HG02623 (cell line): ENCODE results near the gene ADGRG3.

ENCODE experiments used
- ATAC-seq: cut with Tn5 transposase; IDR thresholded peaks from one replicate; pipeline ENCODE4 v1.9.1; 2021; ENCODE audit warnings: moderate library complexity; ENCODE audit not compliant: unreplicated experiment

Gene ADGRG3

DNA sequence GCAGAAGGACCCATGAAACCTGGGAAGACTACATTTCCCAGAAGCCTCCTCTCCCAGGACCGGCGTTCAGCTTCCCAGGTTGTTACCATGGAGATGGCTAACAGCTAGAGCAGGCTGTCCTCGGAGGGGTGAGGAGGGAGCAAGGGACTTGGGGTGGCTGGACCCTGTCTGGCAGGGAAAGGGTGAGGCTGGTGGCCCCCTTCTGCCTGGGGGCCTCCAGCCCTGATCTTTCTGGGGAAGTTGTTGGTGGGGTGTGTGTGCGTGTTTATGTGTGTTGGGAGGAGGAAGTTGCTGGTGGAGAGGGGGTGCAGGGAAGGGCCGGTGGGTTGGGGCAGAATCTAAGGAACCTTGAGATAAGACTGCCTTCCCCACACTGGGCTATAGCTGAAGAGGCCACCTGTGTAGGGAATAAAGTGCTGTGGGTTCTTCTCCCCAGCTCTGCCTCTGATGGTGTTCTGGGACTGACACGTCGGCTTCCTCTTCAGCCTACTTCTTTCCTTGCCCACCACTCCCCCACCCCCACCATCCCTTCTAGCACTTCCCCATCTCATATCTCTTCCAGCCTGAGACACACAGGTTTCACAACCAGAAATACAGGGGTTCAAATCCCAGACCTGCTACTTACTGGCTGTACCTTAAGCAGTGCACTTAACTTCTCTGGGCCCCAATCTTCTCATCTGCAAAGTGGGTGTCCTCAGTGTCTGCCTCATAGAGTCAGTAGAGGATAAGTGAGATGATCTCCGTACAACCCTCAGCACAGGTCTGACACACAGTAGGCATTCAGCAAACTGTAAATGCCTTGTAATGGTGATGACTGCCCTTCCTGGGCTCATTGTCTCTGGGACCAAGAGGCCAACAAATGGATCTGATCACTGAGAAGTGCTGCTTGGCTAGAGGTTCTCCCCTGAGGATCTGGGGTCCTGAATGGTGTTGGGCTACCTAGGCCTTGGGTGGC lies 26.9 kb downstream of the ADGRG3 start, which contains the start of gene DRC7:
DRC7 (plus strand) TSS at position 82 of the 955 bp plus-strand sequence. CDS start 3,144 bp downstream, outside the sequence.
- no peak for ATAC-seq

DNA sequence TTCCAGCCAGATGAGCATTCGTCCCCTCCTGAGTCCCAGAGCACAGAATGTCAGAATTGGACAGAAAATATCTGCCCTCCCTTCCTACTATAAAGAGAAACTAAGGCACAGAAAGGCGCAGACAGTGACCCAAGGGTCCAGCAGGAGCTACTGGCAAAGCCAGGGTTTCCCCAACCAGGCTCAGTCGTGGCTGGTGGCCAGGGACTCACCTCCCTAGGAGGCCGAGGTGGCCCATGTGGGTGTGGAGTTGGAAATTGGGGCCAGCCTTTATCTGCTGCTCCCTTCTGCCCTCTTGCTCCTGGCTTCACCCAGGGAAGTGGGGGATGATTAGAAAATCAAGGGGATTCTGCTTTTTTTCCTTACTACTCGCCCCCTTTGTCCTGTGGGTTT lies 27.6 kb downstream of the ADGRG3 start:
- ATAC-seq = no peak

DNA sequence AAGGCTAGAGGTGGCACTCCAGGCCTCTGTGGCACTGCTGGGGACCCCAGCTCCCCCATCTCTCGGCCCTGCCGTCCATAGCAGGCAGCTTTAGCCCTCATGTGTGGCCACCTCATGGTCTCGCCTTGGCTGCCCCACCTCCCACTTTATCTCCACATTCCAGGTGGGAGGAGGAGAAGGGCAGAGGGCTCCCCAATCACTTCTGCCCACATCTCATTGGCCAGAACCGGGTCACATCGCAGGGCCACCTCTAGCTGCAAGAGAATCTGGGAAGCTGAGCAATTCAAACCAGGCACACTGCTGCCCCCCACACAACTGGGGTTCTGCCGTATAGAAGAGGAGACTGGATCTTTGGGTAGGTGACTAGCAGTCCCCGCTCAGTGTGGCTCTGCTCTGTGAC lies 28.1 kb downstream of the ADGRG3 start:
- no peak for ATAC-seq

DNA sequence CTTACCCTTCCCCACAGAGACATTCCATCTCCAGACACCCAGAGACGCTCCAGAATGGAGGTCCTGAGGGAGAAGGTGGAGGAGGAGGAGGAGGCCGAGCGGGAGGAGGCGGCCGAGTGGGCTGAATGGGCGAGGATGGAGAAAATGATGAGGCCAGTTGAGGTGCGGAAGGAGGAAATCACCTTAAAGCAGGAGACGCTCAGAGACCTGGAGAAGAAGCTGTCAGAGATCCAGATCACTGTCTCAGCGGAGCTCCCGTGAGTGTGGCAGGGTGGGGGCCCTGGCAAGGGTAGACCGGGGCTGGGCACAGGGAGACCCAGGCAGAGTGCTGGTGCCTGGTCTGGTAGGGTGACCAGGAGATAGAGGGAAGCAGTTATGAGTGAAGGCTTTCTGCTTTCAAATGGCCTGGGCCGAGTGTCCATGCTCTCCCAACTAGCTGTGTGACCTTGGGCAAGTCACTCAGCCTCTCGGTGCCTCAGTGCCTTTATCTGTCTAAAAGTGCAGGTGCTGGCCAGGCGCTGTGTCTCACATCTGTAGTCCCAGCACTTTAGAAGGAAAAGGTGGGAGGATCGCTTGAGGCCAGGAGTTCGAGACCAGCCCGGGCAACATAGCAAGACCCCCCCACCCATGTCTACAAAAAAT lies 29.9 kb downstream of the ADGRG3 start:
- no peak for ATAC-seq

DNA sequence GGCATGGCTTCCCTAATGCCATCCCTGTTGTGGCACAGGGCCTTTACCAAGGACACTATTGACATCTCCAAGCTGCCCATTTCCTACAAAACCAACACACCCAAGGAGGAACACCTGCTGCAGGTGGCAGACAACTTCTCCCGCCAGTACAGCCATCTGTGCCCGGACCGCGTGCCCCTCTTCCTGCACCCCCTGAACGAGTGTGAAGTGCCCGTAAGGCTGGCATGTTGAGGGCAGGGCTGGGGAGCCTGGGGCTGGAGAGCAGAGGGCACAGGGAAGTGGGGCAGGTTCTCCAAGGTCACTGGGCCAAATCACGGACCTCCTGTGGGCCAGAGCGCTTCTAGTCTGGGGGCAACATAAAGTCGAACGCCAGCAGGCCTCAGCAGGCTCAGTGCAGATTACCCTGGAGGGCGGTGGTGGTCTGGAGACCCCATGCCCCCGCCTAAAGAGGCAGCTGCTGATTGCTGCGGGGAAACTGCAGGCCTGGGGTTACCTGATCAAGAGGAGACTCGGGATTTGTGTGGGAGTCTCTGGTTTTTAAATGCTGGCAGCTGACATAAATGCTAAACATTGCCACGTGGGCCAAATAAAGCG lies 30.8 kb downstream of the ADGRG3 start:
- no peak for ATAC-seq

DNA sequence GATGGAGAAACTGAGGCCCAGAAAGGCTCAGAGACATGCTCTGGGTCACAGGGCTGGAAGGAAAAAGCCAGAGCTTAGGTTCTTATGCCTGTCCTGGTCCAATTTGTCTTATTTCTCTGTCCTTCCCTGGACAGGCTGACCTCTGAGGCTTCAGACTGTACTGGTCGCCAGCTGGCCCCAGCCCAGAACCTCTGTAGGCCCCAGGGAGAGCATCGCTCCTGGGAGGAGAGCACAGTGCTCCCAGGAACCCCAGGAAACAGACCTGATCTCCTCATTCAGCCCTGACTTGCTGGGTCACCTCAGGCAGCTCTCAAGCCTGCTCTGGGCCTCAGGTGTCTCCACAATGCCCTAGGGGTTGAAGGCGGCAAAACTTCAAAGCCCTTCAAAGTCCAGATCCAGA lies 31.4 kb downstream of the ADGRG3 start:
- ATAC-seq = no peak

DNA sequence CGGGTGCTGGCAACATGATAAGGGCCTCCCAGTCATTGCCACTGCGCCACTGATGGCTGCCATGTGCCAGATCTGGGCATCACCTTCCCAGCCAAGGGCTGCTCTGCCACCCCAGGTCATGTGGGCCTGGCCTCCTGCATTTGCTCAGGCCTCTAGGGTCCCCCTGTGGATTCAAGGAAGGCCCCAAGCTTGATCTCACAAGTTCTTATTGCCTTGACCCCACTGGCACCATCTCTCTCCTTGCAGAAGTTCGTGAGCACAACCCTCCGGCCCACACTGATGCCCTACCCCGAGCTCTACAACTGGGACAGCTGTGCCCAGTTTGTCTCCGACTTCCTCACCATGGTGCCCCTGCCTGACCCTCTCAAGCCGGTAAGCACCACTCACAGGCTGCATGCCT lies 31.8 kb downstream of the ADGRG3 start:
- ATAC-seq = no peak

DNA sequence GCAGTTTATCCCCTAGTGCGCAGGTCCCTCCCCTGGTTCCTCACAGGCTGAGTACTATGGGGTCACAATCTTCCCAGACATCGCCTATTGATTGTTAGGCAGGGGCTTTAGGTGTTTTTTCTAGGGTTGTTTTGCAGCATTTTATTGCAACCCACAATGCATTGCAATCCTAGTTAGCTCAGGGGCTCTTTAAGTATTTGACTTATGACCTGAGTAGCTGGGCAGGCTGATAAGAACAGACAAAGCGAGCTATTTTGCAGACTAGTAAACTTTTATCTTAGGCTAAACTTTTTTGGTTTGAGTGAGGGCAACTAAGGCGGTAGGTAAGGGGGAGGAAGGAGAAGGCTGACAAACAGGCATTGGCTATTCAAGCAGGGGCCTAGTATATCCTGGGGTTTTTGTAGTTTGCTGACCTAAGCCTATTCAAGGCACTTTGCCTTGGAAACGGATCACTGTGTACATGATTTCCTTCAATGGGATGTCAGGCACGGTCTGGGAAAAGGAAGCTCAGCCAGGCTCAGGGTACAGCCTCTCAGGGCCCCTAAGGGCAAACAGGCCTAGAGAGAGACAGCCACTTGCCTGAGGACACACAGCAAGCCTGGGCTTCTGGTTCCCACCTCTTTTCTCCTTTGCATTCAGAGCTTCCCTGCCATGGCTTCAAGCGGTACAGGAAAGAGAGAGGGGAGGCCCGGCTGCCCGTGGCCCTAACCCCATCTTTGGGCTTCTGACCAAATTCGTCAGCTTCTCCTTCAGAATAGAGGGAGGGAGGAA lies 32.9 kb downstream of the ADGRG3 start:
- no peak for ATAC-seq

DNA sequence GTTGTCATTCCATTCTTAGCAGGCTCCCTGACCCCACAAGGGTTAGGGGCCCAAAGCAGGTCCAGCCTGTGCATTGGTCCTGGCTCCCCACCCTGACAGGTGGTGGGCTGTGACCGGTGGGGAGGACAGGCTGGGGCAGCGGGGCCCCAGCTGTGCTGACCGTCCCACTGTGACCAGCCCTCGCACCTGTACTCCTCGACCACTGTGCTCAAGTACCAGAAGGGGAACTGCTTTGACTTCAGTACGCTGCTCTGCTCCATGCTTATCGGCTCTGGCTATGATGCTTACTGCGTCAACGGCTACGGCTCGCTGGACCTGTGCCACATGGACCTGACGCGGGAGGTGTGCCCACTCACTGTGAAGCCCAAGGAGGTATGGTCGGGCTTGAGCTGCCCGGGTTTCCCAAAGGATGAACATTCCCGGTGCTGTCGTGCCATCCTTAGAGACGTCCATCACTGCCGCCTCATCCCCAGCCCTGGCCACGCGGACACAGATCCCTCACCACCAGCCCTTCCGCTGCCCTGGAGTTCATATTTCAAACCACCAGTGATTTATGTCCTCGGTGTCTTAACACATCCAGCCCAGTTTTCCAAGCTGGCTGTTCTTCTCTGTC lies 33.8 kb downstream of the ADGRG3 start:
- ATAC-seq = no peak

DNA sequence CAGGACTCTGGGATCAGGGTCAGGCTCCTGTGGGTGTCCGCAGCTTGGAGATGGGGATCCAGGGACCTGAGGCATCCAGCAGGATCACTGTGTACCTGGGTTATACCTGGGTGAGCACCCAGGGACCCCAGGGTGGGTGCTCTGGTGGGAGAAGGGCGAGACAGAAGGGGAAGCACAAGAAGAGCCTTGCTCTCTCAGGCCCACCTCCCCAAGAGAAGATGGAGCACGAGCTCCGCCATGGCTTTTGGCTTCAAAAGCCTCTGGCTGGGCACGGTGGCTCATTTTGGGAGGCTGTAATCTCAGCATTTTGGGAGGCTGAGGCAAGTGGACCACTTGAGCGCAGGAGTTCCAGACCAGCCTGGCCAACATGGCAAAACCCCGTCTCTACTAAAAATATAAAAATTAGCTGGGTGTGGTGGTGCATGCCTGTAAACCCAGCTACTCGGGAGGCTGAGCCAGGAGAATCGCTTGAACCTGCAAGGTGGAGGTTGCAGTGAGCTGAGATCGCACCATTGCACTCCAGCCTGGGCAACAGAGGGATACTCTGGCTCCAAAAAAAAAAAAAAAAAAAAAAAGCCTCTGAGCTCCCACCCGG lies 35.4 kb downstream of the ADGRG3 start:
- ATAC-seq = no peak

DNA sequence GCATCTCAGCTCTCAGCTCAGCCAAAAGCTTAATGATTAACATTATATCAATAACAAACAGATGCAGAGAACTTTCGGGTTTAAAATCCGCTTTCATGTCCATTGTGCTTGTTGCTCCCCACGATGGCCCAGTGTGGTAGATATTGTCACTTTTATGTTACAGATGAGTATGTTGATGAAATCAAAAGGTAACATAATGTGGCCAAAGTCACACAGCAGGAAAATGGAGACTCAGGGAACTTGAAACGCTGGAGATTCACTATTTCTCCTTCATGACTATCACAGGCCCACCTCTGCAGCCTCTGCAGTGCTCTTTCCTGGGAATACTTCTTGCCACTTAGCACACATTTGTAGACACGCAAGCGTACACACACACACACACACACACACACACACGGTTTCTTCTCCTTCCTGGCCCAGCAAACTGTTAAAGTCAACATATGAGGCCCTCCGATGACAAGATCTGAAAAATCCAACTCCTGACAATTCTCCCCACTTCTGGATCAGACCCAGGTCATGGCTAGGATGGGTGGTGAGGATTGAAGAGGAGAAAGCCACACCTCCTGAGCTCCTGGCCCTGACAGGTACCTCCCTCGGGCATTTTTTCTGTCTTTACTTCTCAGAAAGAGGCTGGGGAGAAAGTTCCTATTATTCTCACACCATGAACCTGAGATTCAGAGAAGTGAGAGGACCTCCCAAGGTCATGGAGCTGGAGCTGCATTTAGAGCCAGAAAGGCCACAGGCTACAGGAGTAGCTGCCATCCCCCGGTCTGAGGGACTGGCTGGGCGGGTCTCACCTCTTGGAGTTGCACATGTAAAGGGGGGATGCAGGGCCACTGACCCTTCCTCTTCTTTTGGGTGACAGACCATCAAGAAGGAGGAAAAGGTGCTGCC lies 36.2 kb downstream of the ADGRG3 start:
- ATAC-seq = no peak

DNA sequence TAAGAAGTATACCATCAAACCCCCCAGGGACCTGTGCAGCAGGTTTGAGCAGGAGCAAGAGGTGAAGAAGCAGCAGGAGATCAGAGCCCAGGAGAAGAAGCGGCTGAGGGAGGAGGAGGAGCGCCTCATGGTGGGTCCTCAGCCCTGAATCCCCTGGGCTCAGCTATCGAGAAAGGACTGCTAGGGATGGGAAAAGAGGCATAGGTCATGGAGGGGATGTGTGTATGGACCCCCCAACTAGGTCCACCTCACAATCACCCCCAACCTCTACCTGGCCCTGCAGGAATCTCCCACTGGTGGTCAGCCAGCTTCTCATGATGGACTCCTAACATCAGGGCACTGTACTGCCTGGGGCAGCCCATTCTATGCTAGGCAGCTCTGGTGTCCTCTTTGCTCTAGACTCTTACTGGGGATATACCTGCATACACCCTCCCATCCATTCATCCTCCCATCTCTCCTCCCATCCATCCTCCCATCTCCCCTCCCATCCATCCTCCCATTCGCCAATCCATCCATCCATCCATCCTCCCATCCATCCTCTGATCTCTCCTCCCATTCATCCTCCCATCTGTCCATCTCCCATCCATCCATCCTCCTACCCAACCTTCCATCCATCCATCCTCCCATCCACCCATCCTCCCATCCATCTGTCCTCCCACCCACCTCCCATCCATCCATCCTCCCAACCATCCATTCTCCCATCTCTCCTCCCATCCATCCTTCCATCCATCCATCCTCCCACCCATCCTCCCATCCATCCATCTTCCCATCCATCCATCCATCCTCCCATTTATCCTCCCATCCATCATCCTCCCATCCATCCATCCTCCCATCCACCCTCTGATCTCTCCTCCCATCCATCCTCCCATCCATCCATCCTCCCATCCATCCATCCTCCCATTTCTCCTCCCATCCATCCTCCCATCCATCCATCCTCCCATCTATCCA lies 37.1 kb downstream of the ADGRG3 start:
- no peak for ATAC-seq

DNA sequence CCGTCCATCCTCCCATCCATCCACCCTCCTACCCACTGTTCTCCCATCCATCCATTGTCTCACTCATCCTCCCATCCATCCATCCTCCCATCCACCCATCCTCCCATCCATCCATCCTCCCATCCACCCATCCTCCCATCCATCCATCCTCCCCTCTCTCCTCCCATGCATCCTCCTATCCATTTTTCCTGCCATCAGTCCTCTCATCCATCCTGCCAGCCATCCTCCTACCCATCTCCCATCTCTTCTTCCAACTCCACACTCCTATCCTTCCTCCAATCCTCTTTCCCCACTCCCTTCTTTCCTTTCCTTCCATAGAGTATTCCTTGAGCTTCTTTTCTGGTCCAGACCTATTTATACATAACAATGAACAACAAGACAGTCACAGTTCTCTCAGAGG lies 38.6 kb downstream of the ADGRG3 start:
- no peak for ATAC-seq

DNA sequence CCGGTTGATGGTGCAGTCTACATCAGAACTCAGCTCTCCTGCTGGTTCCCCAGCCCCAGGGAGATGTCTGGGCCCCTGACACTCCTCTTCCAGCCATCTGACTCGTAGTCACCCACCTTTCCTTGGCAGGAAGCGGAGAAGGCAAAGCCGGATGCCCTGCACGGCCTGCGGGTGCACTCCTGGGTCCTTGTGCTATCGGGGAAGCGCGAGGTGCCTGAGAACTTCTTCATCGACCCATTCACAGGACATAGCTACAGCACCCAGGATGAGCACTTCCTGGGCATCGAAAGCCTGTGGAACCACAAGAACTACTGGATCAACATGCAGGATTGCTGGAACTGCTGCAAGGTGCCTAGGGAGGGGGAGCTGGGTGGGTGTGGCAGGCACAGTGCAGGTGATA lies 39.2 kb downstream of the ADGRG3 start:
- ATAC-seq = no peak

DNA sequence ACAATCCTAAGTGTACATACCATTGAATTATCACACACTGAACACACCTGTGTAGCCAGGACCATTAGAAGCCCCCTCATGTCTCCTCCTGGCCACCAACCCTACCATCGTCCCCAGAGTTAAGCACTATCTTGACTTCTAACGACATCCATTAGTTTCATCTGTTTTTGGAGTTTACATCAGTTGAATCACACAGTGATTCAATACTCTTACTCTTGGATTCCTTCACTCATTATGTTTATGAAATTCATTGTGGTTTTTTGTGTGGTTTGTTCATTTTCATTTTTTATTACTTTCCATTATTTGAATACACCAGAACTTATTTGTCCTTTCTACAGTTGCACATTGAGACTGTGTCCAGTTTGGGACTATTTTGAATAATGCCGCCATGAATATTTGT lies 40.1 kb downstream of the ADGRG3 start:
- ATAC-seq = no peak

DNA sequence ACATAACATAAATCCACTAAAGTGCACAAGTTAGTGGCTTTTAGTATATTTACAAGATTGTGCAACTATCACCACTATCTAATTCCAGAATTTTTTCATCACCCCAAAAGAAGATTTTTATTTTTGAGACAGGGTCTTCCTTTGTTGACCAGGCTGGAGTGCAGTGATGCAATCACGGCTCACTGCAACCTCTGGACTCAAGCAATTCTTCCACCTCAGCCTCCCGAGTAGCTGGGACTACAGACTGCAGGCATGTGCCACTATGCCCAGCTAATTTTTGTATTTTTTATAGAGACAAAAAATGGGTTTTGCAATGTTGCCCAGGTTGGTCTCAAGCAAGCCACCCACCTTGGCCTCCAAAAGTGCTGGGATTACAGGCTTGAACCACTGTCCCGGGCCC lies 41.6 kb downstream of the ADGRG3 start:
- no peak for ATAC-seq

DNA sequence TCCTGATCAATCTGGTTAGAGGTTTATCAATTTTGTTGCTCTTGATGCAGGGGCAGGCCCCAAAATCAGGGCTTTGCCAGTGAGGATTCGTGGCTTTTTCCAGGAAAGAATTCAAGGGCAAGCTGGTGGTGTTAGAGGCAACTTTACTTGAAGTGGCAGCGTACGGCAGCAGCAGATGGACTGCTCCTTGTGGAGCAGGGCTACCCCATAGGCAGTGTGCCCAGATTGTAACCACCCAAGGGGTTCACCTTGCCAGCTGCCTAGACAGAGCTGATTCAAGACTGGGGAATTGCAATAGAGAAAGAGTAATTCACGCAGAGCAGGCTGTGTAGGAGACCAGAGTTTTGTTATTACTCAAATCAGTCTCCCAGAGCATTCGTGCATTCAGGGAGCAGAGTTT lies 43.2 kb downstream of the ADGRG3 start:
- no peak for ATAC-seq

DNA sequence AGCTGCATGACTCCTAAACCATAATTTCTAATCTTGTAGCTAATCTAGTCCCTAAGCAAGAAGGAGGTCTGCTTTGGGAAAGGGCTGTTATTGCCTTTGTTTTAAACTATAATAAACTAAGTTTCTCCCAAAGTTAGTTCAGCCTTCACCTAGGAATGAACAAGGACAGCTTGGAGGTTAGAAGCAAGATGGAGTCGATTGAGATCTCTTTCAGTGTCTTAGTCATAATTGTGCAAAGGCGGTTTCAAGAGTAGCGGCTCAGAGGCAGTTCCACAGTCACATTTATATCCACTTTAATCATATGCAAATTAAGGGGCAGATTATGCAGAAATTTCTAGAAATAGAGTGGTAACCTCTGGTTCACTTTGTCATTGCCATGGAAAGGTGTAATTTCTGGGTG lies 43.9 kb downstream of the ADGRG3 start:
- ATAC-seq = no peak
